MM.1S (cell line): ENCODE measurements around the gene TIMP4.

Experiments used
- CTCF ChIP-seq: fragments of 300-600 bp; sonication (generic); IDR thresholded peaks from 2 replicates; pipeline ENCODE4 v1.5.1; 2016; ENCODE audit warnings: antibody characterized with exemption, low read length, mixed read lengths
- EZH2 ChIP-seq: fragments of 300-600 bp; sonication (generic); optimal IDR thresholded peaks from 2 replicates; pipeline ENCODE3; 2017; ENCODE audit warnings: low read depth, mild to moderate bottlenecking, antibody characterized with exemption, low read length, mixed read lengths
- EZH2phosphoT487 ChIP-seq: fragments of 300-600 bp; sonication (generic); IDR thresholded peaks from 2 replicates; pipeline ENCODE4 v1.6.1; 2018; ENCODE audit warnings: antibody characterized with exemption, low read length

- TF ChIP-seq CTCF (no peak), EZH2 (no peak), EZH2phosphoT487 (no peak)
Measured at GRCh38 chr3:12195231-12195630, 36.5 kb upstream of the TIMP4 start.
